HG02678 (cell line): ENCODE data around the gene REPIN1.
"Not testable (repeated sequence)": the region's sequence is repeated elsewhere in the genome, so short reads cannot be mapped to it uniquely, and the experiment has no call there.

Experiments
- ATAC-seq: cut with Tn5 transposase; IDR thresholded peaks from one replicate; pipeline ENCODE4 v1.9.1; 2021; ENCODE audit warnings: mild to moderate bottlenecking, moderate library complexity; ENCODE audit not compliant: unreplicated experiment

Gene REPIN1

GRCh38 chr7:150374472-150374871 is 5.8 kb downstream of the REPIN1 start:
- no peak for ATAC-seq

- ATAC-seq: peak; percentile 27
Observed at GRCh38 chr7:150375662-150376521, 7.3 kb downstream of the REPIN1 start.

- ATAC-seq: no peak
Observed at GRCh38 chr7:150376560-150376959, 7.9 kb downstream of the REPIN1 start.

- ATAC-seq: no peak
Observed at GRCh38 chr7:150377196-150377595, 8.6 kb downstream of the REPIN1 start.

GRCh38 chr7:150377635-150378034 is 9.0 kb downstream of the REPIN1 start:
- no peak for ATAC-seq

- peak; percentile 11 for ATAC-seq
Observed at GRCh38 chr7:150378115-150378852, 9.7 kb downstream of the REPIN1 start.

GRCh38 chr7:150378853-150379440 is 10.3 kb downstream of the REPIN1 start, which contains the start of gene ZNF775:
ZNF775 (plus strand) TSS chr7:150379330; CDS start chr7:150388471, 9,141 bp downstream.
- ATAC-seq: peak; percentile 69

GRCh38 chr7:150379441-150380379 is 11.1 kb downstream of the REPIN1 start:
- ATAC-seq: no peak

- no peak for ATAC-seq
Observed at GRCh38 chr7:150380463-150380862, 11.8 kb downstream of the REPIN1 start.

GRCh38 chr7:150381096-150381495 is 12.5 kb downstream of the REPIN1 start:
- ATAC-seq: no peak

GRCh38 chr7:150381785-150382122 is 13.1 kb downstream of the REPIN1 start:
- no peak for ATAC-seq

- no peak for ATAC-seq
Observed at GRCh38 chr7:150382123-150382843, 13.7 kb downstream of the REPIN1 start.

- no peak for ATAC-seq
Observed at GRCh38 chr7:150382844-150383225, 14.2 kb downstream of the REPIN1 start.

GRCh38 chr7:150383710-150384397 is 15.2 kb downstream of the REPIN1 start:
- no peak for ATAC-seq

- ATAC-seq: no peak
Observed at GRCh38 chr7:150384406-150385301, 16.0 kb downstream of the REPIN1 start.

GRCh38 chr7:150385302-150385723 is 16.7 kb downstream of the REPIN1 start:
- no peak for ATAC-seq

- ATAC-seq: not testable (repeated sequence)
Observed at GRCh38 chr7:150385884-150386283, 17.3 kb downstream of the REPIN1 start.

- ATAC-seq: no peak
Observed at GRCh38 chr7:150388306-150388705, 19.7 kb downstream of the REPIN1 start.
